ENCODE measurements around the gene CFD. TPM values are rescaled to one million over a fixed set of nuclear protein-coding genes. Genes with fewer than 3 reads are reported as not detected.

Gene CFD
- total and polyA plus RNA-seq, 8 donors, result 36.6 to 1,275 (median 129) TPM

GRCh38 chr19:858284-858683 lies 1.2 kb upstream of the CFD start:
- intact Hi-C loops (cut with DNase I; ENCODE audit: low total_unique reads), result loop anchor here (5.0 kb wide), 1 partner anchor 91 kb away; no protein-coding TSS in a partner anchor
- peaks cover 2 to 85% (median 36%) of the 10 kb centered on the region in 3 donors for H3K27me3 ChIP-seq

GRCh38 chr19:861141-861755 lies 1.8 kb downstream of the CFD start:
- peaks cover 0 to 61% (median 28%) of the 10 kb centered on the region in 3 donors for H3K27me3 ChIP-seq
- peak overlapping the region; percentile 38 to 48 (median 42) for H3K4me3 ChIP-seq
- WGBS, 5 donors, result 28 to 70% (median 64%) methylated on average over 2 to 31 of the region's 35 CpGs
- H3K36me3 ChIP-seq, result no peaks in the 10 kb centered on the region
- intact Hi-C loops (cut with DNase I; ENCODE audit: low total_unique reads), result no loop called here
- no peak overlapping the region for H3K27ac ChIP-seq
- peaks cover 29 to 54% (median 44%) of the 10 kb centered on the region in 4 donors for H3K4me1 ChIP-seq
- no peak for DNase-seq
- no peak for TF ChIP-seq POLR2A (IDR thresholded peaks at IDR 0.05)
- no peaks in the 10 kb centered on the region for H3K9me3 ChIP-seq

More at GRCh38 chr19:858284-858683, 1.2 kb upstream of the CFD start:
- TF ChIP-seq POLR2AphosphoS5 (IDR thresholded peaks at IDR 0.05) (no peak), POLR2A (IDR thresholded peaks at IDR 0.05) (no peak), EP300 (IDR thresholded peaks at IDR 0.05) (no peak), CTCF (IDR thresholded peaks at IDR 0.05) (no peak)
- Histone ChIP-seq H3K4me3 (no peak overlapping the region), H3K27ac (peak overlapping the region in 2 of 5 donors; percentile 4 to 71), H3K9me3 (no peaks in the 10 kb centered on the region), H3K4me1 (peaks cover 21 to 44% (median 39%) of the 10 kb centered on the region in 4 donors), H3K36me3 (no peaks in the 10 kb centered on the region)
- DNase-seq, result no peak
- 77 to 80% (median 80%) methylated on average over 9 of the region's 9 CpGs for WGBS, 5 donors

- H3K4me3 ChIP-seq, result peak overlapping the region in 3 of 4 donors; percentile 4 to 48 (median 44)
- intact Hi-C loops (cut with DNase I; ENCODE audit: low total_unique reads), result no loop called here
- H3K36me3 ChIP-seq, result peaks cover 0 to under 1% (median 0%) of the 10 kb centered on the region in 4 donors
- peak in 1 of 2 donors; percentile 78 for DNase-seq
- H3K27ac ChIP-seq, result peak overlapping the region in 1 of 5 donors; percentile 3
- no peaks in the 10 kb centered on the region for H3K9me3 ChIP-seq
- TF ChIP-seq CTCF (IDR thresholded peaks at IDR 0.05) (no peak), POLR2A (IDR thresholded peaks at IDR 0.05) (no peak), POLR2AphosphoS5 (IDR thresholded peaks at IDR 0.05) (no peak), EP300 (IDR thresholded peaks at IDR 0.05) (no peak)
- WGBS, 5 donors, result 13 to 30% (median 18%) methylated on average over 30 to 60 of the region's 60 CpGs
- peaks cover 29 to 54% (median 44%) of the 10 kb centered on the region in 4 donors for H3K4me1 ChIP-seq
- H3K27me3 ChIP-seq, result peaks cover 0 to 56% (median 28%) of the 10 kb centered on the region in 3 donors
These were observed 2.5 kb downstream of the CFD start for GRCh38 chr19:861756-862580.

- intact Hi-C loops (cut with DNase I; ENCODE audit: low total_unique reads), result no loop called here
- peak overlapping the region in 2 of 4 donors; percentile 25 to 28 for H3K4me3 ChIP-seq
These were observed 3.3 kb downstream of the CFD start for GRCh38 chr19:862581-863314.

More at GRCh38 chr19:862581-863314, 3.3 kb downstream of the CFD start:
- peaks cover 0 to 51% (median 28%) of the 10 kb centered on the region in 3 donors for H3K27me3 ChIP-seq
- 10 to 30% (median 15%) methylated on average over 35 to 48 of the region's 48 CpGs for WGBS, 5 donors
- TF ChIP-seq POLR2AphosphoS5 (IDR thresholded peaks at IDR 0.05) (no peak), POLR2A (IDR thresholded peaks at IDR 0.05) (no peak), CTCF (IDR thresholded peaks at IDR 0.05) (no peak), EP300 (IDR thresholded peaks at IDR 0.05) (no peak)
- H3K27ac ChIP-seq, result peak overlapping the region in 1 of 5 donors; percentile 24
- DNase-seq, result peak; percentile 61 to 86
- peaks cover 29 to 54% (median 44%) of the 10 kb centered on the region in 4 donors for H3K4me1 ChIP-seq
- H3K9me3 ChIP-seq, result no peaks in the 10 kb centered on the region
- peaks cover 3 to 8% (median 5%) of the 10 kb centered on the region in 4 donors for H3K36me3 ChIP-seq
